HG03575 (cell line): ENCODE results near the gene FRRS1.
"Not testable (repeated sequence)": the region's sequence is repeated elsewhere in the genome, so short reads cannot be mapped to it uniquely, and the experiment has no call there.

Source experiments
- ATAC-seq: cut with Tn5 transposase; IDR thresholded peaks from one replicate; pipeline ENCODE4 v1.9.1; 2021; ENCODE audit not compliant: unreplicated experiment, insufficient number of reproducible peaks, low FRiP score; ENCODE audit errors: extremely low read depth

The FRRS1 gene

DNA sequence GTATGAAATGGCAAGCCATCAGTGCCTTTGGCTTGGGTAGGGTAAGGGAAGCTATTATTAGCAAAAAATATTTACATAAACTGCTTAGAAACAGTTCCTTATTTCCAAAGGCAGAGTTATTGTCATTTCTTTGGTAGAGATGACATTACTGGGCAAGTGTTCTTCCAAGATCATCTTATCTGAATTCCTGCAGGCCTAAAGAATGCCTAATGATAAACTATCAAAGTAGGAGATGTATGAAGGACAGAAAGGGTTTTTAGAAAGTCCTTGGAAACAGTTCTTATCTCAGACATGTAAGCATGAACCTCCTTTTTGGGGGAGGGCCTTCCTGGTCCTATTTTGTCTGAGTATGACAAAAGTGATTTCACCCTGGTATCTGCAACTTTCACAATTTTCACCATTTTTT, 5.1 kb upstream of the FRRS1 start:
- ATAC-seq, result no peak

DNA sequence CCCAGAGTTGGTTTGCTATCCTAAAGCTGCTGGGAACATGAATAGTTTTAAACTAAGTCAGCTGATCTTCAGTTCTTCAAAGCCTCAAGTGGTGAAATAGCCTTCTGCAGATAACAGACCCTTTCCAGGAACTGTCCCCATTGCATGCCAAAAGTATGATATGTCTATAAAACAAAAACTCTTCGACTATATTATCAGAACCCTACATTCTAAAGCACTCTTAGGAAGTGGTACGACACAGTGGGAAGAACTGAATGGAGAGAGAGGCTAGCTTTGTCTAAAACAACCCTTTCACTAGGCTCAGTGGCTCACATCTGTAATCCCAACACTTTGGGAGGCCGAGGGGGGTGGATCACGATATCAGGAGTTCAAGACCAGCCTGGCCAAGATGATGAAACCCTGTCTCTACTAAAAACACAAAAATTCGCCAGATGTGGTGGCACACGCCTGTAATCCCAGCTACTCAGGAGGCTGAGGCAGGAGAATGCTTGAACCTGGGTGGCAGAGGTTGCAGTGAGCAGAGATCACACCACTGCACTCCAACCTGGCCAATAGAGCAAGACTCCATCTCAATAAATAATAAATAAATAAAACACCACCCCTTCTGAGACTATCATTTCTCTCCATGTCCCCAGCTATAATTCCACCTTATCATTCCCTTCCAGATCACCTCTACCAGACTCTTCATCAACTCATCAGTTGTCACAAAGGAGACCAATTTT, 2.2 kb upstream of the FRRS1 start:
- ATAC-seq, result no peak

DNA sequence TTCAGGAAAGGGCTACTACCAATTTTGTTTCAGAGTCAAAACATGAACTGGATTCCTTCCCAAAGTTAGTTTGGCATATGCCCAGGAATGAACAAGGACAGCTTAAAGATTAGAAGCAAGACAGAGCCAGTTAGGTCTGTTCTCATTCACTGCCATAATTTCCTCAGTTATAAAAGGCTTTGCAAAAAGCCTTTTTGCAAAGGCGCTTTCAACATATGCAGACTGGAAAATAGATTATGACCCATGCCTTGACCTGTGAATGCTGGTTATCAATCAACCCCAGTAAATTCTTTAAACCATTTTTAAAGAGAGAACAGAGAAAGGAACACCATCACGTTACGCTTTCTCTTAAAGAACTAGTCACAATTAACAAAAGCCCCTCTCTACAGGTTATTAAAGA, 1.7 kb upstream of the FRRS1 start:
- no peak for ATAC-seq

DNA sequence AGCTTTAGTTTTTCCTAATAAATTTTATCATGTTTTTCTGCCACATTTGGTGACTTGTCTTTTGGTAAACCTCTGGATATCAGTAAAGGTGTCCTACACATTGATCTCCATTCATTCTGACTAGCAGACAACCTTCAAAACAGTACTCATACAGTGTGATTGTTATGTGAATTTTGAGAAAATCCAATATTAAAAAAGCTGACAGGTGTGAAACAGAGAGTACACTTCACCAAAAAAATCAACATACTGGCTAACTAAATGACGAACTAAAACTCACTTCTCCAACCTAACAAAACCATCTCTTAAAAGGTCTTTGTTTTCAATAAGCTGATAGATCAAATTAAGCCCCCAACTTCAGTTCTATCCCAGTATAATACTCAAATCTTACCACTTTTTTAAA, 1.5 kb downstream of the FRRS1 start:
- no peak for ATAC-seq

DNA sequence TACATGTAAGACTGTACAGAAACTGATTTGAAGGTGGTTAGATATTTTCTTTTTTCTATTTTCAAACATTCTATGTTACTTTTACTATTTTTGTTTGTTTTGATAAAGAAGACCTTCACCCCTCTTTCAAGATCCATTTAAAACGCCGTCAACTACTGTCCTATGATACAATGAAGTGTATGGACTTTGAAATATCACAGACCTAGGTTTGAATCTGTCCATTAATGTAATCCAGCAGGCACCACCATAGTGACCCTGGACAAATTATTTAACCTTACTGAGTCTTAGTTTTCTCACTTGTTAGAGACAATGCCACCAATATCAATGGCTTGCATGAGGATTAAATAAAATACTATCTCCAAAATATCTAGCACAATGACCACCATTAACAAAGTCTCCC, 2.0 kb downstream of the FRRS1 start:
- ATAC-seq, result no peak

DNA sequence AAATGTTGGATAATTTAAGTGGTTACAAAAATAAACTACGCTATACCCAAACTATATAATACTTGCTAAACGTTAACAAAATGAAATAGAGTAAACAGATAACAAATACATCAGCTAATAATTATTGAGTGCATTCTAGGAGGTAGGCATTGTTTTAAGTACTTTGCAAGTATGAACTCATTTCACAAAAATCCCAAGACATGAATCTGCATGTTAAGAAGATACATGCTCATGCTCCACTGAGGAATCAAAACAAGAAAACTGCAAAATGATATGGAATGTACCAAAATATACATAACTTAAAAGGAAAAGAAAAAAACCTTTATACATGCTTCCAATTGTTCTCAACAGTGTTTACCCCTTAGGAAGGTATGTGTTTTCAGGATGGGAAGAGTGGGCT, 2.5 kb downstream of the FRRS1 start:
- no peak for ATAC-seq

DNA sequence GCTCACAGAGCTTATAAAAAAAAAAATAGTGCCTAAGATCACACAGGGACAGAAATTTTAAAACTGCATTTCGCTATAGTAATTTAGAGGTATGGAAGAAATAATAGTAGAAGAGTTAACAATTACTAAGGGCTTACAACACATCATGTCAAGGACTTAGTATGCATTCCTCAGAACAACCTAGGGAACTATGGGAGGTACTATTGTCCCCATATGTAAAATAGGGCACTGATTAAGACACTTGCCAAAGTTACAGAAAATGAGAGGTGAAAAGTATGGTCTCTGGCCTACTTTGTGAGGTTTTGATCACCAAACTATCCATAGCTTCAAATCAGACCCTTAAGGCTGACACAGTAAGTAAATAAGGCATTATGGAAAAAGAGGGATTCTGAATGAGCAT, 4.7 kb downstream of the FRRS1 start:
- ATAC-seq, result no peak

DNA sequence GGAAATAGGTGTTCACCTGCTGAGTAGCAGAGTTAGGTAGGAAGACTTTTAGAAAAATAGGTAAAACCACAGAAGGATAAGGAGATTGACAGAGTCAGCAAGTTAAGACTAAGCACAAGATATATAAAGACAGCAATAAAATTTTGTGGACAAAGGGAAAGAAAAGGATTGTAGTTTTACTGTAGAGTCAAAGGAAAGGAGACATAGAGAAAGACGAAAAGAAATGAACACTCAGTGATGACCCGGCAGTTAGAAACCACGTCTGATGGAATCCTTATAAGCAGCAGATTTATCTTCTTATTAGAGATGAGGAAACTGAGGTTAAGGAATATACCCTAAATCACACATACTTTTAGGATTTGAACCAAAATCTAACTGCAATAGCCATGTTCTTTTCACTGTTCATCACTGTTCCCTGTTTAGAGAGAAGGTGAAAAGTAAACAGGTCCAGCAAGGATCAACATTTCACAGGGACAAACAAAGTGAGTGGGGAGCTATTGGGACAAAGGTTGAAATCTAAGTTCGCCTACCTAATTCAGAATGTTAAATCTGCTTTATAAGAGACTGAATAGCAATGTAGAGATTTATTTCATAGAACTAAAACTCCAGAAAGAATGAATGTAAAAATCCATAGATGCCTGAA, 6.8 kb downstream of the FRRS1 start:
- no peak for ATAC-seq

DNA sequence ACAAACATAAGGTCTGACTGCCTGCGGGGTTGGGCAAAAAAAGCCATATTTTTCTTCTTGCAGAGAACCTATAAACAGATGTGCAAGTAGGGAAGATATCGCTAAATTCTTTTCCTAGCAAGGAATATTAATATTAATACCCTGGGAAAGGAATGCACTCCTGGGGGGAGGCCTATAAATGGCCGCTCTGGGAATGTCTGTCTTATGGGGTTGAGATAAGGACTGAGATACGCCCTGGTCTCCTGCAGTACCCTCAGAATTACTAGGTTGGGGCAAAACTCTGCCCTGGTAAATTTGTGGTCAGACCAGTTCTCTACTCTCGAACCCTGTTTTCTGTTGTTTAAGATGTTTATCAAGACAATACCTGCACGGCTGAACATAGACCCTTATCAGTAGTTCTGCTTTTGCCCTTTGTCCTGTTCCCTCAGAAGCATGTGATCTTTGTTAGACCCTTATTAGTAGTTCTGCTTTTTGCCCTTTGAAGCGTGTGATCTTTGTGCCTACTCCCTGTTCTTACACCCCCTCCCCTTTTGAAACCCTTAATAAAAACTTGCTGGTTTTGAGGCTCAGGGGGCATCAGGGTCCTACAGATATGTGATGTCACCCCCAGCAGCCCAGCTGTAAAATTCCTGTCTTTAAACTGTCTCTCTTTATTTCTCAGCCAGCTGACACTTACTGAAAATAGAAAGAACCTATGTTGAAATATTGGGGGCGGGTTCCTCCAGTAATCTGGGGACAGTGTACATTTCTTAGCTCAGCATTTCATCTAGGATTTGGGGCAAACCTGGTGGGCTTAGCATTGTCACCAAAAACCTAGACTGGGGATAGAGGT, 7.5 kb downstream of the FRRS1 start:
- ATAC-seq, result not testable (repeated sequence)

DNA sequence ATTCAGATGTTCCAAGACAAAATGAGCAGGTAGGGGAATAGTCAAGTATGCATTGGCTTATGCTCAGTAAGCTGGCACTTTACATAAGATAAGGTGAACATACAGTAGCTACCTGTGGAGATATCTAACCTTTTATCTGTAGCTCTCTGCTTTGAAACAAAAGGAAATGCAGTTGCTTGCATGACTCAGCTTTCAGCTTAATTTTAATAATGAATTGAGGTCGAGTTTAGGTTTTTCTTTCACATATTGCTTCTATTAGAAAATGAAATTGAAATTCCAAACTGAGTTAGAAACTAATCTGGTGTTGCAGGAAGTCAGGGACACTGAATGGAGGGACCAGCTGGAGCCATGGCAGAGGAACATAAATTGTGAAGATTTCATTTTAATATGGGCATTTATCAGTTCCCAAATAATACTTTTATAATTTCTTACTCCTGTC, 8.3 kb downstream of the FRRS1 start:
- ATAC-seq, result peak; percentile 70

DNA sequence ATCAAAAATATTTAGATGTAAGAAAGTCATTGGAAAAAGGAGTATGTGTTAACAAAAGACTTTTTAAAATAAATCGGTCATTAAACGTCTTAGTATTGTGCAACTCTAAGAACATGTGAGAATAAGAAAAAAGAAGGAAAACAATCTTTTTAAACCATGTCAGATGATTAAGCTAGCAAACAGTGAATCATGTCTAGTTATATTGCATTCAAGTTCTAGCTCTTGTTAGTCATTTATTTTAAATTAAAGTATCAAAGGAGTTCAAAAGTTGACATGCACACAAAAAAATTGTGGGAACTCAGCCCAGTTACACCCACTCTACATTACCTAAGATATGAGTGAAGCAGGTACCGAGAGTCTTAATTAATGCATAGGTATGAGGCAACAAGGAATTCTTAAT, 9.8 kb downstream of the FRRS1 start:
- ATAC-seq, result no peak

DNA sequence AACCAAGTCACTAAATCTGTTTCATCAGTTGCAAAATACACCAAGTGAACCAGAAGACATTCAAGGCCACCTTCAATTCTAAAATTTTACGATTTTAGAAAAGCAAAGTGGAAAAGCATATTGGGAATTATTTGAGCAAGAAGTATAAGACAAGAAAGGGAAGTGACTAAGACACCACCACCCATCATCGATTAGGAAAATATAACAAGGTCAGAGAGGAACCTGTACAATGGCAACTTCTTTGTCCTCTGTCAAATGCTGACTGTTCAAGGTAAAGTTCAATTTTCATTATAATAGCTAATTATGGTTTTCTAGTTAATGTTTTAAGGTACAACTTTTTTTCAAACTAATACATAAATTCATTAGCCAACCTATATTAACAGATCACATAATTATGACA, 10.8 kb downstream of the FRRS1 start:
- ATAC-seq, result no peak

DNA sequence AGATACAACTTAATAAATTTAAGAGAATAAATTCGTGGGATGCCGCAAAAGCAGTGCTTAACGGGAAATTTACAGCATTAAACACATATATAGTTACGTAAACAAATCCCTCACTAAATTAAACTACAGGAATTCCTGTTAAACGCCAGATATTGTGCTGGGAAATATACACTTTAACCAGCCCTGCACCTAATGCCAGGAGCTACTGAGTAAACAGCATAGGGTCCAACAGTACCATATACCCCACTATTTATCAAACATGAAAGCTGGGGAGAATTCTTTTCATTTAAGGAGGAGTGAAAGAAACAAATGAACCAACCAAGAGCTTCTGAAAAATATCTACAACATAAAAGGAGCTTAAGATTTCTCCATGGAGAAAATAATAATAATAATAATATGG, 11.7 kb downstream of the FRRS1 start:
- ATAC-seq, result no peak

DNA sequence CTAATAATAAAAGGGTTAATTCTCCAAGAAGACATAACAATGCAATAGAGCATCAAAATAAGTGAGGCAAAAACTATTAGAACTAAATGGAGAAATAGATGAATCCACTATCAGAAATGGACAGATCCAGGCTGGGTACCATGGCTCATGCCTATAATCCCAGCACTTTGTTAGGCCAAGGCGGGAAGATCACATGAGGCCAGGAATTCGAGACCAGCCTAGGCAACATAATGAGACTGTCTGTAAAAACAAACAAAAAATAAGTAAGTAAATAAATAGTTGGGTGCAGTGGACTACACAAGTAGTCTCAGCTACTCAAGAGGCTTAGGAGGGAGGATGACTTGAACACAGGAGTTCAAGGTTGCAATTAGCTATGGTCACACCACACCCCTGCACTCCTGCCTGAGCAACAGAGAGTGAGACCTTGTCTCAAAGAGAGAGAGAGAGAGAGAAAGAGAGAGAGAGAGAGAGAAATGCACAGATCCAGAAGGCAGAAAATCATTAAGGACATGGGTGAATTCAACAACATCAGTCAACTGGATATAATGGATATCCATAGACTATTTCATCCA, 12.3 kb downstream of the FRRS1 start:
- no peak for ATAC-seq

DNA sequence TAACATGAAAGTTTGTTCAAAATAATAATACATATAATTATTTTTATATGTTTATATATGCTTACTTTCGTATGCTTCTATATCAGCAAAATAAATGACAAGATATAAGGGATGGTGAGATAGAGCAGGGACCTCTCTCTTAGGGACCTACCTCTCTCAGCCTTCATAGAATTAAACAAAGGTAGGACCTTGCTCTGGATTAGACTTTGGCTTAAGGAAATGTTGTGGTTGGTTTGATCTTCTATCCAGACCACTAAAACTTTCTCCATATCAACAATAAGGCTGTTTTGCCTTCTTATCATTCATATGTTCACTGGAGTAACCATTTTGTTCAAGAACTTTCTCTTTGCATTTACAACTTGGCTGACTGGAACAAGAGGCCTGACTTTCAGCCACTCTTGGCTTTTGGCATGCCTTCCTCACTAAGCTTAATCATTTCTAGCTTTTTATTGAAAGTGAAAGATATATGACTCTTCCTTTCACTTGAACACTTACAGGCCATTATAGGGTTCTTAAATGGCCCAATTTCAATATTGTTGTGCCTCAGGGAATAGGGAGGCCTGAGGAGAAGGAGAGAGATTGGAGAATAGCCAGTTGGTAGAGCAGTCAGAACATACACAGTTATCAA, 14.4 kb downstream of the FRRS1 start:
- peak; percentile 64 for ATAC-seq

DNA sequence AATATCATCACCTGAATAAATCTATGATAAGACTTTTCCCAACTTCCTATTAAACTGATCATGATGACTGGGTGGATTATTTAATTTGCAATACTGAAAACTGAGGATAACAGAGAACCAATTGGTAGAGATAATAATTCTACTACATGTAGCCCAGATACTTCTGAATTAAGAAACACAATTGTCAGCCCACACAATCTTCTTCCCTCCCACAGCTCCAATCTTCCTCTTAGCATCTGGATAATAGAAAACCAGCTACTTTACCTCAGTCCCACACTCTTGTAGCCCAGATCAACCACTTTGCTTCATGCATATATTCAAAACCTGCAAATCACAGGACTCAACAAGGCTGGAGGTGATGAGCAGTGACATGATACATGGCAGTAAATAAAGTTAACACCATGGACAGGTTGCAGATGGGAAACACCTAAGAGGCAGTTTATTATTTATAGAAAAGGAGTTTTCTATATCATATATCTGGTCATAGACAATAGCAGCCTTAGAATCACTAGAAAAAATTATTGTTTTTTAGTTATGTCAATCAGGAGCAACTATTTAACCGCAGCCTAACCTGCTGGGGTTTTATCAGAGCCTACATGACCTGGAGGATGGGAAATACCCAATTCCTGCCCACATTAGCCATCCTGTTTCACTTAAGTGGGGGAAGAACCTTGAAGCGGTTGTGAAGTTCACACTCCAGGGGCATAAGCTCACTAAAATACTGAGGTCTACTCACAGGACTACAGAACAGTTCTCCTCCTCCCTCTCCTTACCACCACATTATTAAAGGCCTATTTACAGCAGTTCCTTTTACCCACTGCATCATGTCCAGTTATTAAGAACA, 16.7 kb downstream of the FRRS1 start:
- ATAC-seq, result peak; percentile 86

DNA sequence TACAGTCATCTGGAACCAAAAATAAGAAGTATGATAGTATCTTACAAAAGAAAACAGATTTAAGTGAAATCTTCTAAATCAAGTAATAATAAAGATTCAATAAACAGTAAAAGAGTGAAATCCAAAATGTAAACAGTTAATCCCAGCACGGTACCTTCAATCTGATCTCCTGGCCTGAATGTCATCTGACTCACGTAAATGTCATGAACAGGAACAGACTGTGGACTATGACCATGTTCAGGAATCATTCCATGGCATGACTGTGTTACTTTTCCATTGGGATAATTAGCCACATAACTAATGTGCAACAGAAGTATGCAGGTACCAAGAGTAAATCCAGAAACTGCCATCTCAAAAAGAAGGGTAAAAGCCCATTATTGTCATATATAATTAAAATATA, 18.0 kb downstream of the FRRS1 start:
- ATAC-seq, result no peak

DNA sequence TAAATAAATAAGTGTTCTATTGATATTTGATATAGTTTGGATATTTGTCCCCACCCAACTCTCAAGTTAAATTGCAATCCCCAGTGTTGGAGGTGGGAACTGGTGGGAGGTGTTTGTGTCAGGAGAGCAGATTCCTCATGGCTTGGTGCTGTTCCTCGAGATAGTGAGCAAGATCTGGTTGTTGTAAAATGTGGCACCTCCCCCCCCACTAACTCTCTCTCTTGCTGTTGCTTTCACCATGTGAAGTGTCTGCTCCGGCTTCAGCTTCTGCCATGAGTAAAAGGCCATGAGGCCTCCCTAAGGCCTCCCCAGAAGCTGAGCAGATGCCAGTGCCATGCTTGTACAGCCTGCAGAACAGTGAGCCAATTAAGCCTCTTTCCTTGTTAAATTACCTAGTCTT, 20.8 kb downstream of the FRRS1 start:
- no peak for ATAC-seq
